Loucy (cell line): ENCODE measurements around the gene MKI67.

Experiments
- H2AFZ ChIP-seq: fragments of 200-600 bp; sonication (generic); 2 replicates; pipeline ENCODE4 v1.6.0; 2016; ENCODE audit warnings: antibody characterized with exemption, mild to moderate bottlenecking, low read length, moderate library complexity
- H3F3A ChIP-seq: fragments of 200-600 bp; 2 replicates; pipeline ENCODE4 v1.6.0; 2016; ENCODE audit warnings: antibody characterized with exemption, low read depth, mild to moderate bottlenecking
- H3K27me3 ChIP-seq: fragments of 200-600 bp; sonication (generic); 2 replicates; pipeline ENCODE4 v1.6.1; 2014; ENCODE audit warnings: low read length, mild to moderate bottlenecking; ENCODE audit not compliant: insufficient read depth, poor library complexity, severe bottlenecking
- H3K36me3 ChIP-seq: fragments of 200-600 bp; sonication (generic); 2 replicates; pipeline ENCODE4 v1.6.1; 2016; ENCODE audit warnings: low read length; ENCODE audit not compliant: insufficient read depth
- H3K4me1 ChIP-seq: fragments of 200-600 bp; sonication (generic); 2 replicates; pipeline ENCODE4 v1.5.1; 2014; ENCODE audit warnings: low read length, mild to moderate bottlenecking; ENCODE audit not compliant: insufficient read depth, poor library complexity, severe bottlenecking
- H3K4me2 ChIP-seq: fragments of 200-600 bp; sonication (generic); 2 replicates; pipeline ENCODE4 v1.6.0; 2014; ENCODE audit warnings: antibody characterized with exemption, low read length, low read depth, mild to moderate bottlenecking; ENCODE audit not compliant: poor library complexity, severe bottlenecking
- H3K4me3 ChIP-seq: fragments of 200-600 bp; sonication (generic); 2 replicates; pipeline ENCODE4 v1.5.1; 2014; ENCODE audit warnings: low read length, mild to moderate bottlenecking, mixed read lengths; ENCODE audit not compliant: poor library complexity, severe bottlenecking
- H3K79me2 ChIP-seq: fragments of 200-600 bp; sonication (generic); 2 replicates; pipeline ENCODE4 v1.6.1; 2014; ENCODE audit warnings: low read length; ENCODE audit not compliant: insufficient read depth
- H3K9ac ChIP-seq: fragments of 200-600 bp; sonication (generic); 2 replicates; pipeline ENCODE4 v1.6.0; 2014; ENCODE audit warnings: mild to moderate bottlenecking, low read depth, low read length, moderate library complexity; ENCODE audit not compliant: poor library complexity, severe bottlenecking
- H3K9me2 ChIP-seq: fragments of 200-600 bp; sonication (generic); replicated peaks from 2 replicates; pipeline ENCODE4 v1.6.1; 2016; ENCODE audit warnings: low read depth, low read length, mixed read lengths
- H3K9me3 ChIP-seq: fragments of 200-600 bp; sonication (generic); 2 replicates; pipeline ENCODE4 v1.6.1; 2014; ENCODE audit warnings: mild to moderate bottlenecking, antibody characterized with exemption, low read length, low read depth; ENCODE audit not compliant: insufficient read depth
- H4K20me1 ChIP-seq: fragments of 200-600 bp; sonication (generic); 2 replicates; pipeline ENCODE4 v1.6.0; 2014; ENCODE audit warnings: antibody characterized with exemption, low read length, mild to moderate bottlenecking; ENCODE audit not compliant: insufficient read depth, poor library complexity, severe bottlenecking
- CTCF ChIP-seq: fragments of 200-600 bp; sonication (generic); conservative IDR thresholded peaks from 2 replicates; pipeline ENCODE4 v1.5.1; 2014; ENCODE audit warnings: mild to moderate bottlenecking, antibody characterized with exemption, low read length
- EZH2phosphoT487 ChIP-seq: fragments of 200-600 bp; IDR thresholded peaks from 2 replicates; pipeline ENCODE4 v1.6.1; 2018; ENCODE audit warnings: antibody characterized with exemption, mild to moderate bottlenecking, moderate library complexity, borderline replicate concordance

The MKI67 gene

GRCh38 chr10:128149267-128150014 is 23.2 kb upstream of the MKI67 start:
- no peak overlapping the region for H3K9ac ChIP-seq
- H3K9me2 ChIP-seq, result no peaks in the 10 kb centered on the region
- TF ChIP-seq EZH2phosphoT487, result no peak
- TF ChIP-seq CTCF, result no peak
- no peaks in the 10 kb centered on the region for H3K9me3 ChIP-seq
- H2AFZ ChIP-seq, result no peak overlapping the region
- H3F3A ChIP-seq, result no peaks in the 10 kb centered on the region
- H3K36me3 ChIP-seq, result no peaks in the 10 kb centered on the region
- H4K20me1 ChIP-seq, result no peaks in the 10 kb centered on the region
- no peak overlapping the region for H3K4me3 ChIP-seq
- H3K27me3 ChIP-seq, result no peaks in the 10 kb centered on the region
- no peaks in the 10 kb centered on the region for H3K79me2 ChIP-seq
- no peak overlapping the region for H3K4me2 ChIP-seq
- peaks cover 12% of the 10 kb centered on the region for H3K4me1 ChIP-seq

- H3K9ac ChIP-seq, result no peak overlapping the region
- H3K9me3 ChIP-seq, result no peaks in the 10 kb centered on the region
- no peak for TF ChIP-seq EZH2phosphoT487
- TF ChIP-seq CTCF, result no peak
- H3K79me2 ChIP-seq, result no peaks in the 10 kb centered on the region
- H3K4me3 ChIP-seq, result no peak overlapping the region
- no peaks in the 10 kb centered on the region for H3K9me2 ChIP-seq
- no peak overlapping the region for H2AFZ ChIP-seq
- H3K4me1 ChIP-seq, result peaks cover 22% of the 10 kb centered on the region
- no peaks in the 10 kb centered on the region for H3K27me3 ChIP-seq
- no peaks in the 10 kb centered on the region for H3K36me3 ChIP-seq
- no peaks in the 10 kb centered on the region for H3F3A ChIP-seq
- H3K4me2 ChIP-seq, result no peak overlapping the region
- no peaks in the 10 kb centered on the region for H4K20me1 ChIP-seq
Measured at GRCh38 chr10:128147669-128148068, 21.4 kb upstream of the MKI67 start.

GRCh38 chr10:128147064-128147463 is 20.8 kb upstream of the MKI67 start:
- Histone ChIP-seq H3K9ac (no peak overlapping the region), H3K79me2 (no peaks in the 10 kb centered on the region), H3K9me2 (no peaks in the 10 kb centered on the region), H2AFZ (no peak overlapping the region), H4K20me1 (no peaks in the 10 kb centered on the region), H3K9me3 (no peaks in the 10 kb centered on the region), H3K4me2 (no peak overlapping the region), H3K36me3 (no peaks in the 10 kb centered on the region), H3F3A (no peaks in the 10 kb centered on the region), H3K27me3 (no peaks in the 10 kb centered on the region), H3K4me1 (peaks cover 22% of the 10 kb centered on the region), H3K4me3 (no peak overlapping the region)
- TF ChIP-seq CTCF (no peak), EZH2phosphoT487 (no peak)
